ENCODE measurements around the gene ADAM30.

Gene ADAM30

DNA sequence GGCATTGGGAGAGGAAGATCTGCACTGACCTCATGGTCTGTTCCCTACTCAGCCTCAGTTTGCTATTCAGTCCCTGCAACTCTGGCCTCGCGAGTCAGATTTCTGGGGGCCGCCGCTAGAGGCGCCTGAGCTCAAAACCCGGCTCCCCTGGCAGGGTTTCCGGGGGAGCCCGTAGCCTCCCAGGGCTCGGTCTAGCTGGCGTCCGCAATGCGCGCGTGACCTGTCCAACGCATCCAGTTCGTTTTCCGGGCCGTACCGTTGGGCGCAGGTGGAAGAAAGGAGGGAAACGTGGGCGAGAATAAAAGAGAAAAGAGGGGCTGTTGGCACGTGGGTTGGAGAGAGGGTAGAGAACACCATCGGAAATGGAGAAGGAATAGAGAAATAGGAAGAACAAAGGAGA, at the start of gene ADAM30:
Gene ADAM30, minus strand, starts transcription at position 213 of the 400 bp plus-strand sequence. Its CDS starts 179 bp downstream, at position 34.
- DNase-seq: no peak

DNA sequence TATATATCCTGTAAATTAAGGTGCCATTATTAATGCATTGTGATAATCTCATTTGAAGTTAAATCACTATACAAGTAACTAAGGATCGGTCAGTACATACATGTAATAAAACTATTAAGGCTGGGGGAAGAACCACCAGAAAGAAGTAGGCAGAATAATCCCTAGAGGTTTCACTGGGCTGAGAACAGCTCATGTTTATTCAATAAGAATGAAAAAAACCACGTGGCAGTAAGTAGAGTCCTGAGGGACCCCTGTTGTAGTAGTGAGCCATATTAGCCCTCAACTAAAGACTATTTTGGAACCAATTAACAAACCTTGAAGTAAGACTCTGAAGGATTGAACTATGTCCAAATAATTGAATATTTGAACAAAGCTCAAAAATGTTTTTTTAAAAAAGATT, 46.9 kb upstream of the ADAM30 start:
- DNase-seq: no peak

DNA sequence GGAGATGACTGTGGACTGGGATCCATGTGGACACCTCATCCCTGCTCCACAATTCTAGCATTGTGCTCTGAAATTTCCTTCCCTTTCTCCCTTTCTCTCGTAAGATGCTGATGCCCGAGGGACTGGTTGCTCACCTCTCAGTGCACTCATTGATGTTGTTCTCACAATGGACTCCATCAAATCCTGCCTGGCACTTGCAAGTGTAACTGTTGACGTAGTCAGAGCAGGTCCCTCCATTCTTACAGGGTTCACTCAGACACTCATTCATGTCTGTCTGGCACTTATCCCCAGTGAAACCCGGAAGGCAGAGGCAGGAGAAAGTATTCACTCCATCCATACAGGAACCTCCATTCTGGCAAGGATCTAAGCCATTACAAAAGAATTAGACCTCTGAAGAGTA, 45.1 kb upstream of the ADAM30 start:
- no peak for DNase-seq

DNA sequence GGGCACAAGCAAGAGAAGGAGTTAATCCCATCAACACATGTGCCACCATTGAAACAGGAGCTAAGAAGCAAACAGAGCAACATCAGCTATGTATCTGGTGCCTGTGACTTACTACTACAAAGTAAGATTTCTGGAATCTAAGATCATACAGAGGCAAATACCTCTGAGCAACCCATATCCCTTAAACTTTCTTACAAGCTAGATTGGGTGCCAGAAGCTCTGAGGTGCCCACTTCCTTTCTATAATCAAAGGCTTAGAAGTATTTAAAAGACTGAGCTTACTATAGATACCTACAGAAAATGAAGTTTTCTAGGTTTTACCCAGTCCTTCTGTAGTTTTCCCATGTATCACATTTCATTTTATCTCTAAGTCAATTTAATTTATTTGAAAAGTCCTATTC, 44.4 kb upstream of the ADAM30 start:
- DNase-seq: no peak

DNA sequence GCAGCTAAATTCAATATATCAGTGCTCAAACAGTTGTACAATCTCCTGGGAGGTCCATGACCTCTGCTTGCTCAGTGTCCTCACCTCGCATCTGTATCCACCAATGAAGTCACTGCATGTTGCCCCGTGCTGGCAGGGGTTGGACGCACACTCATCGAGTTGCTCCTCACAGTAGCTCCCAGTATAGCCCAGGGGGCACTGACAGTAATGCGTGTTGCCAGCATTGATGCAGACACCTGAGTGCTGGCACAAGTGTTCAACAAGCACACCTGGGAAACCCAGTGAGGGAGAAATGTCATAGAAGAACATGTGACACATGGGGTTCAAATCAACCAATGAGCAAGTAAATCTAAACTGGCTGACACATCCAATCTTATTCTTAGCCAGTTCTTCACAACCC, 40.9 kb upstream of the ADAM30 start:
- no peak for DNase-seq

DNA sequence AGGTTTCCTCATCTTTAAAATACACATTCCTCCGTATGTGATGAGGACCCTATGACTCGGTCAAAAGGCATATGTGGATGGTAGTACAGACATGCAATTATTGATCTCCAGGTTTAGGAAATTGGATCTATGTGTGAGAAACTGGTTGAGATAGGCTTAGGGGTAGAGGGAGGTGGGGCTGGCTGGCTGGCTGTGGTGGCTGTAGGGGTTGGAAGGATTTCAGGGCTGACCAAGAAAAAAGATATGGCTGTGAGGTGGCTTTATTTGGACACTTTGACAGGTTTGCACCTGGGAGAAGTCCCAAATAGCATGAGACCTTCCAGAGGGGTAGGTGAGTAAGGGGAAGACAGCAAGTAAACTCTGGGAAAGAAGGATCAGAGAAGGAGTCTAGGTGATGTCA, 39.6 kb upstream of the ADAM30 start:
- DNase-seq: no peak

DNA sequence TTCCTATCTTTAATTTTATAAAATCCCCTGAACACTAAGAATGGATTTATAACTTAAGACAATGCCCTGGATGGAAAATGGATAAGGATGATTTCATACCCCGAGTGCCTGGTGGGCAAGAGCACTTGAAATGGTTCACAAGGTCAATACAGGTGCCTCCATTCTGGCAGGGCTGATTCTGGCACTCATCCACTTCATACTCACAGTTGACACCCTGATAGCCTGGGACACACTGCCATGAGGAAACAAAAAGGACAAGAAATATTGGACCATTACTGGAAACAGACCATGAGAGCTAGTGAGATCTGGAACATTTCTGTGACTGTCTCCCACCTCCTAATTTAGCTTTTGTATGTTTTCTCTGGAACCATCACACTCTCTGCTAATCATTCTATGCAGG, 39.1 kb upstream of the ADAM30 start:
- DNase-seq: no peak

DNA sequence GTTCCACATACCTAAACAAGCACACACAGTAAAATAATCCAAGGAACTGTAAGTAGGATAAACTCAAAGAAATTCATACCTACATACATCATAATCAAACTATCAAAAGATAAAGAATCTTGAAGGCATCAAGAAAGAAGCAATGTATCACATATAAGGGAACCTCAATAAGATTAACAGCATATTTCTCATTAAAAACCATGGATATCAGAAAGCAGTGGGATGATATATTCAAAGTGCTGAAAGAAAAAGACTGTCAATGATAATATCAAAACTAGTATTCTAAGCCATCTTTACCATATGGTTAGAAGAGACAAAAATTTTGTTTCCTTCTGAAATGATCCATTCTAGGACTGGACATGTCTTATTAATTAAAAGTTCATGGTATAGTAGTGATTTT, 37.1 kb upstream of the ADAM30 start:
- no peak for DNase-seq

DNA sequence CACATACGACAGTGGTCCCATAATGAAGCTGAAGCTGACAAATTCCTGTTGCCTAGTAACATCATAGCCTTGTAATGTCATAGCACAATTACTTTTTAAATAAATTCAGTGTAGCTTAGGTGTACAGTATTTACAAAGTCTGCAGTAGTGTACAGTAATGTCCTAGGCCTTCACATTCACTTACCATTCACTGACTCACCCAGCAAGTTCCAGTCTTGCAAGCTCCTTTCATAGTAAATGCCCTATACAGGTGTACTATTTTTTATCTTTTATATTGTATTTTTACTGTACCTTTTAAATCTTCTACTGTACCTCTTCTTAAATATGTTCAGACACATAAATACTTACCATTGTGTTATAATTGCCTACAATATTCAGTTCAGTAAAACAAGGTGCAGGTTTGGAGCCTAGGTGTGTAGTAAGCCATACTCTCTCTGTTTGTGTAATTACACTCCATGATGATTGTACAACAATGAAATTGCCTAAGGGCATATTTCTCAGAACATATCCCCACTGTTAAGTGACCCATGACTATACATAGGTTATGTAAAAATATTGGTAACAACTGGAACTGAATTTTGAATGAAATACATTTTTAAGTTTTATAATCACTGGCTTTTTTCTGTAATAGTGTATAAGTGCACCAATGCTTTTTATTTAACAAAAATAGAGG, 33.5 kb upstream of the ADAM30 start:
- no peak for DNase-seq

DNA sequence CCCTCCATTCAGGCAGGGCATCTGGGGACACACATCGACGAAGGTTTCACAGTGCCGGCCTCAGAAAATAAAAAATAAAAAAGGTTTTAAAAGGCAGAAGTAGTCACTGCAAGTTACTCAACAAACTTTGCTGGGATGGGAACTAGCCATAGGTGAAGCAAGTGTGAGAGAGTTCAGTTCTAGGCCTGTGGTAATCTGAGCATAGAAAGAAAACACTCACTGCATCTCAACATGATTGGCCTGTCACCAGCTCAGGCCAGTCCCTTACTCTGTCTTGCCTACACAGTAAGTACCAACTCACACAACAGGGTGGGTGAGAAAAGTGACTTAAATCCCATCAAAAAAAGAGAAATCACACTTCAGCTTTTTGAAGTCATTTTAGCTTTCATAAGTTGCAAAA, 30.2 kb upstream of the ADAM30 start:
- no peak for DNase-seq

DNA sequence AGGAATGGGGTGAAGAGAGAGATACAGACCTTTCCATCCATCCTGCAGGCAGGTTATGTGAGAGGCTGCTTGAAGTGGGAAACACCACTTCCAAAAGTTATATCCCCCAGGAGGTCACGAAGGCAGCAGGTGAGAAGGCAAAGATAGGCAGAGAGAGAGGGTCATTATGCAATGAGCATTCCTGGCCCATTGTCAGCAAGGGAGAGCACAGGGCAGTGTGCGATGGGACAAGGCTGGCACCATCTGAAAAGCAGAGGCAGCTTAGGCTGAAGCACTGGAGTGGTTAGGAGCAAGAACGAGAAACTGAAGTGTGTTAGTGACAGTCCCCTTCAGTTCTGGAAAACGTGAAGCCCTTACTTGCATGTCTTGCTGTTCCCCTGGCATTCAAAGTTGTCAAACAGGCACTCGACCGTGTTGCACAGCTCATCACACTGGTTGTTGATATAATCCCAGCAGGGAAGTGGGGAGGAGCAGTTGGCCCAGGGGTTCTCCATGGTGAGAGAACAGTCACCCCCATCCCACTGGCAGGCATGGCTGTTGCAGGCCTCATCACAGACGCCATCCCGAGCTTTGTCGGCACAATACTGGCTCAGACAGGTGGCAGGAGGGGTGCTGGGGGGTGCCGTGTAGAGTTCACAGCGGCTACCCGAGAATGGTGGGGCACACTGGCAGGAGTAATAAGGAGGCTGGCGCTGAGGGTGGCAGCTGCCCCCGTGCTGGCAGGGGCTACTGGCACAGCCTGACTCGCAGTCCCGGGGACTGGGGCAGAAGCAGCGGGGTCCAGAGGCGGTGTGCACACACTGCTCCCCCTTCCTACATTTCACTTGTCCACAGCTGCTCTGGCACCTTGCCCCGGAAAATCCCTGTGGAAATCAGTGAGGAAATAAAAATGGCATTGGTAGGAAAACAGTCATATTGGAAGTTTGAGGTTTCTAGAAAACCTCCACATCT, 28.9 kb upstream of the ADAM30 start:
- DNase-seq: no peak

DNA sequence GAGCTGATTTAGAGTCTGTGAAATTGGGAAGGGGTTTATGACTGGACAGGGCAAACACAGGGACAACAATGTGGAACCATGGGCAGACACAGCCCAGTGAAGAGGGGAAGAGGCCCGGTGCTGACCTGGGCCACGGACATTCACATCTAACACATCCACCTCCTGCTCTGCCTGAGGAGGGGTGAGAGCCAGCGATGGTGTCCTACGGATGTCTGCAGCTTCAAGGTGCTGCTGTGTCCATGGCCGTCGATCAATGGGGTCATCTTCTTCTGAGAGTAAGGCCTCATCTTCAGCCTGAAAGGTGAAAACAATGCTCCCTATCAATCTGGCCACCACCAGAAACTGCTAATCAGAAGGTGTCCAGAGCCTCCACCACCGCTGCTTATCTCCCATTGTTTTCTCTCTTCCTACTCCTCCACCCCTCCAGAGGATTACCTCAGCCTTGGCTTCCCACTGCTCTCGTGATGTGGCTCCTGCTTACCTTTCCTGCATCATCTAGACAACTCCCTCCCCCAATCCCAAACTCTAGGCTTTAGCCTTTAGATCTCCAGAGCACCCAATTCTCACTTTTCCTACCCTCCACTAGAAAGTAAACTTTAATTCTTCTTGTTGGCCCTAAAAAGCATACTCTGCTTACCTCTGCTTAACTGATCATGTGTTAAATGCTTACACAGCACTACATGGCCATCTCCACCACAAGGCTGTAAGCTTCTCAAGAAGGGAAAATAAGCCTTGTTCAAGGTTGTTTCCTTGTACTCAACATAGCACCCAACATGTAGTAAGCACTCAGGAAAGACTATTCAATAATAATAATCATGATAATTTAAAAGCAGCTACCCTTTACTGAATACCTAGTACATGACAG, 24.0 kb upstream of the ADAM30 start:
- no peak for DNase-seq

DNA sequence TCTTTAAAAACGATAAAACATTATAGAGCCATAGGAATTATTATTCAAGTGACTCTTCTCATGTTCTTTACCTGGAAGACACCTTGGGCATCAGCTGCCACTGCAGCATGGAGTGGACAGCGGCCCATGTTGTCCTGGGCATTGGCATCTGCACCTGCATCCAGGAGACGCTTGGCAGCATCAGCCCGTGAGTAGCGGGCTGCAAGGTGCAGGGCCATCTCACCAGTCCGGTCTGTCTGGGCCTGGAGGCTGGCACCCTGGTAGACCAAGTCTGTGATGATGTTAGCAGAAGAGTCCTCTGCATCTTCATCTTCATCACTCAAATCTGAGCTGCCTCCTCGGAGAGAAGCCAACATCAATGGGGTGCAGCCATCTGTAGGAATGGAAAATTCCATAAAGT, 22.9 kb upstream of the ADAM30 start:
- no peak for DNase-seq

DNA sequence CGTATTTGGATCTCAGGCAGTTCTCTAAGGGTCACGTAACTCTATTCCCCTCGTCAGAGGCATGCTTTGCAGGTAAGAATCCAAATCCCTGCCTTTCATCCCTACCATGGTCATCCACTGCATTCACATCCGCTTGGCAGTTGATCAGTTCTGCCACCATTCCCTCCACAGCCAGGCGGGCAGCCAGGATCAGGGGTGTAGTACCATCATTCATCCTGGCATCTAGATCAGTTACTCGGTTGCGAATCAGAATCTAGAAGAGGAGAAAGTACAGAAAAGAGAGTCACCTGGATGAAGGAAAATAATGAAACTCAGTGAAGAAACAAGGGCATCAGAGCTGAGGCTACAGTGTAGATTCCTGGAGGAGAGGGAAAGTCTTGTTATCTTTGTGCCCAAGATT, 22.0 kb upstream of the ADAM30 start:
- no peak for DNase-seq

DNA sequence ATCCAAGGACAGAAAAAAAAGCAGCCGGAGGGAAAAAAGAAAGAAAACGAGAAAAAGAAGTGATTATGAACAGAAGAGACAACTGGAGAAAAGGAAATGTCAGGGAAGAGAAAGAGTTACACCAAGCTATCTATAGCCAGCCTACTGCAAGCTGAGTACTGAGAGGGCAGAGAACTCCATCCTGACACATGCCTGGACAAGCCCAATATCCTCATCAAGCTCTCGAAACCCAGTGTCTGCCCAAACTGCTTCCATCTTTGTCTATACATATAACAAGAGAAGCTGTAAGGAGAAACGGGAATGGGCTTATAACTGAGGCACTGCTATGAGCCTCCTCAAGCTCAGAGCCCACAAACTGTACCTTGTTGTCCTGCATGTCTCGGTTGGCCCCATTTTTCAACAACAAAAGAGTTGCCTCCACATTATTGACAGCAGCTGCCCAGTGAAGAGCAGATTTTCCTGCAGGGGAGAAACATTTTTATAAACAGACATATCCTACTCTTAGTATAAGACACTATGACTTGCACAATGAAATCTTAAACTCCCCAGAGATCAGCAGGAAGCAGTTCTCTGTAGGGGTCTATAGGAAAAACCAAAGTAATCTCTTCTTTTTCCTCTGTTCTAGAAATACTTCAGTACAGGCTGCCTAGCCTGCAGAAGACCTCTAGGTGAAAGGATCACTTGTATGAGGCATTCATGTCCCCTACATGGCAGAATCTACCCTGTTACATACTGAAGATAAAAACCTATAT, 21.2 kb upstream of the ADAM30 start:
- no peak for DNase-seq

DNA sequence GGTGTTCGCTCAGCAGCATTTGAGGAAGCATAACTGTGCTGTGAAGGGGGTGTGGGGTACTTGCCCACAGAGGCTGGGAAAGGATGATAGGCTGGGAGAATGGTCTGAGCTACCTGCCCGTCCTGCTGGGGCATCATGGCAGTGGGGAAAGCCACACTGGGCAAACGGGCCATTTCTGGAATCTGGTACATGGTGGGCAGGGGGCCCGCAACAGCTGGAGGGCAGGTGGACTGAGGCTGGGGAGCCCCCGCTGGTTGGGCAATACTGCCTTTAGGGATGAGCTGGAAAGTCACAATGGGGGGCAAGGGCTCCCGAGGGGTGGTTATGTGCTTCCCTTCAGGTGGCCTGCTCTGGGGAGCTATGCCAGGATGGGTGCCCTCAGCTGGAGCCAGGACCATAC, 19.2 kb upstream of the ADAM30 start:
- no peak for DNase-seq

DNA sequence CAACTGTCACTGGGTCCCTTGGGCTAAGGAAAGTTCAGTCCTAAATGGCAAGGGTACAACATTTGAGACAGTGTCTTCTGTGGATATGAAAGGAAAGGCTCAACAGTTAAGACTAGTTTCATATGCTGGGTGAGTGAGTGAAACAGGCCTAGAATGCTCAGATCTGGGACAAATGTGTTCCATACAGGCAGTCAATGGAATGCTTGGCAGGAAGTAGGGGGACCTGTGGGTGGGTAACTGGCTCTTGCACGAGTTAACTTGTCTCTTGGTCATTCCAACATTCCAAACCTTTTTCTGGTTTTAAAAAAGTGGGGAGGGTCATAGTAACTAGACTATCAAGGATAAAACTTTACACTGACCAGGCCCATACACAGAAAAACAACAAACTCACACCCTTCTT, 17.8 kb upstream of the ADAM30 start:
- DNase-seq: no peak

DNA sequence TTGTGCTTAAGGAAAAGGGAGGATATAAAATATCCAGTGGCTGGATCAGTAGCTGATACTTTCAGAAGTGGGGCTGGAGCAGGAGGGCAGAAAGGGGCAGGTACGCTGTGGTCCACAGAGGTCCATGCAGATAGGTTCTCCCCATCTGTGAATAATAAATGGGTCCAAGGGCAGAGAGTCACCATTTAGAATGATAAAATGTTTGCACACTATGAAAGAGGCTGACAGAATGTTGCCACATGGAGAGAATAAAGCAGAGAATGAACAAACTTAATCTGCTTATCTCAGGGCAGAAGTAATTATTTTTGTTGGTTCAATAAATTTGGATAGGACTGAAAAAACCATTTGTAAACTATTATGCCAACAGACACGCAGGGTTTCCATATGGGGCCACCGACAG, 16.6 kb upstream of the ADAM30 start:
- DNase-seq: no peak

DNA sequence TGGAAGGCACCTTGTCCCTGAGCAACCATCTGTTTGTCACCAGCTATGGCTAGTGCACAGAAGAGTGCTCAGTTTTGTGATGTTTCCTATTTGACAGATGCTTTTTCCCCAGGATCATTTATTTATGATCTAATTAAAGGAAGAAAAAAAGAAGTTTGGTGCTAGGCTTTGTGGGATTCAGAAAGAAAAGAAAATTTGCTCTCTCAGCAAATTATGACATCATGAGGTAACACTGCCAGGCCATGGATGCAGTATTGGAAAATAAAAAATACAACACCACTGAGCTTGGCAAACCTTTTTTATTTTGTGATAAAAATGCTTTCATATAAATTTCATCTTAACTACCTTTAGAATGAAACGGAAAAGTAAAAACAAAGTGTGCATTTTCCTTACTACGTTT, 15.5 kb upstream of the ADAM30 start:
- DNase-seq: no peak

DNA sequence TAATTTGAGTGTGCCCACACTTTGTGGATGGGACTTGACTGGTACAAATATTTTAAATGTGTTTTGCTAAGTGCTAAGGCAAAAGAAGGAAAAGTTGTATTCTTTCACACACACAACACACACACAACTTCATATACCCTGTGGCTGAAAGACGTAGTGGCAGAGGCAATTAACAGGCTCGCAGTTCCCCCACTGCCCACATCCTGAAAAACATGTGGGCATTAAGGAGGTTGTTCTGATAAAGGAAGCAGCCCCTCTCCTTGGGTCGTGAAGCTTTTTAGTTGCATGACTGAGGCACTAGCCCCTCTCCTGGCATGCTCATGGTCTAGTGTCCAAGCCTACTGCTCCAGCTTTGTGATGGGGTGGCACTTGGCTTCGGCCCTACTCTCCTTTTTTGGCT, 14.3 kb upstream of the ADAM30 start:
- no peak for DNase-seq

DNA sequence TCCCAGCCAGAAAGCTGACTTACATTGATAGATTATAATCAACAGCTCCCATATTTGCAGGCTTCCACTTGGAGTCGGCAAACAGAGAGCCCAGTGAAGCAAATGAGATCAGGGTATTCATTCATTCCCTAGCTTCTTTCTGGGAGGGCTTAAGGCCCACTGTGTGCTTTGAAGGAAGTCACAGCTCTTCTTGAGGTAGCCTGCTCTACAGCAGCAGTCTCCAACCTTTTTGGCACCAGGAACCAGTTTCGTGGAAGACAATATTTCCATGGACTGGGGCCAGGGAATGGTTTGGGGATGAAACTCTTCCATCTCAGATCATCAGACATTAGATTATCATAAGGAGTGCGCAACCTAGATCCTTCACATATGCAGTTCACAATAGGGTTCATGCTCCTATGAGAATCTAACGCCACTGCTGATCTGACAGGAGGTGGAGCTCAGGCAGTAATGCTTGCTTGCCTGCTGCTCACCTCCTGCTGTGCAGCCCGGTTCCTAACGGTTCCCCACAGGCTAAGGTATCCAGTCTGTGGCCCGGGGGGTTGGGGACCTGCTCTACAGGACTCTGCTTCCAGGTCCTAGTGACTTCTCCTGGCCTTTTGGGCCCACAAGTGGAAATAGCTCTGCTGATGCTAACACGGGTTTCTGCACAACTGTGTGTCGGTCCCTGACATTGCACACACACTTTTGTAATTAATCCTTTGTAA, 13.7 kb upstream of the ADAM30 start:
- no peak for DNase-seq

DNA sequence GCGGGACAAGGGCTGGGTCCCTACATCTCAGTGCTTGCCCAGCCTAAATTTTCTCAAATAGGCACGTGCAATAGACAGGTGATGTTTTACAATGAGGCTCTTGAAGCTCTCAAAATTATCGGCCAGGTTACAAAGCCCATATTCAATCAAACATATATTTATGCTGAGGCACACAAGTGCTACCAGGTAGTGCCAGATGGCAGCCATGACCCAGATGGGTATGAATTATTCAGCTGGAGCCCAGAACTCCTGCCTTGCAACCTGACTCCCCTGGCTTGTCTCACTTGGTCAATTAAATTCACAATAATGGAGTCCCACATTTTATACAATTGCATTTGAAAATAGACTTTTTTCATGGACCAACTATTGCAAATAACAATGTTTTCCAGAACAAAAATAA, 12.3 kb upstream of the ADAM30 start:
- no peak for DNase-seq
